H9 (cell line): ENCODE measurements around the gene OST4. TPM values are rescaled to one million over a fixed set of nuclear protein-coding genes. Genes with fewer than 3 reads are reported as not detected.

ENCODE experiments used
- DNase-seq: peaks from one replicate; pipeline ENCODE4 v3.0.0-alpha.2; 2017
- H2AFZ ChIP-seq: one replicate; pipeline ENCODE4 v1.6.1; 2013; ENCODE audit warnings: mild to moderate bottlenecking, low read length, control low read depth, moderate library complexity
- H2AK5ac ChIP-seq: 2 replicates; pipeline ENCODE4 v1.6.1; 2013; ENCODE audit warnings: low read length, control low read depth, mixed read lengths; ENCODE audit not compliant: insufficient read length
- H2BK120ac ChIP-seq: one replicate; pipeline ENCODE4 v1.6.1; 2013; ENCODE audit warnings: low read depth, mild to moderate bottlenecking, low read length, control low read depth, inconsistent platforms; ENCODE audit not compliant: poor library complexity, severe bottlenecking
- H2BK12ac ChIP-seq: 2 replicates; pipeline ENCODE4 v1.6.1; 2013; ENCODE audit warnings: low read length, control low read depth, mixed read lengths, low read depth; ENCODE audit not compliant: insufficient read length
- H2BK15ac ChIP-seq: 2 replicates; pipeline ENCODE4 v1.6.1; 2013; ENCODE audit warnings: low read depth, low read length, control low read depth
- H2BK20ac ChIP-seq: one replicate; pipeline ENCODE4 v1.6.1; 2013; ENCODE audit warnings: low read depth, mild to moderate bottlenecking, low read length, control low read depth, inconsistent platforms; ENCODE audit not compliant: poor library complexity, severe bottlenecking
- H2BK5ac ChIP-seq: 2 replicates; pipeline ENCODE4 v1.6.1; 2013; ENCODE audit warnings: low read length, control low read depth, mixed read lengths; ENCODE audit not compliant: insufficient read length
- H3K14ac ChIP-seq: 2 replicates; pipeline ENCODE4 v1.6.1; 2013; ENCODE audit warnings: low read length, control low read depth; ENCODE audit not compliant: insufficient read depth
- H3K18ac ChIP-seq: 2 replicates; pipeline ENCODE4 v1.6.1; 2013; ENCODE audit warnings: low read depth, mild to moderate bottlenecking, mixed read lengths, low read length, control low read depth; ENCODE audit not compliant: insufficient read length
- H3K23ac ChIP-seq: 2 replicates; pipeline ENCODE4 v1.6.1; 2013; ENCODE audit warnings: low read length, control low read depth, mixed read lengths, low read depth; ENCODE audit not compliant: insufficient read length
- H3K23me2 ChIP-seq: 2 replicates; pipeline ENCODE4 v1.6.1; 2013; ENCODE audit warnings: low read depth, mild to moderate bottlenecking, mixed read lengths, low read length, control low read depth; ENCODE audit not compliant: insufficient read length, poor library complexity, severe bottlenecking
- H3K27ac ChIP-seq: 2 replicates; pipeline ENCODE4 v1.5.1; 2013; ENCODE audit warnings: low read length, control low read depth, mixed read lengths, low read depth; ENCODE audit not compliant: insufficient read length
- H3K27me3 ChIP-seq: 2 replicates; pipeline ENCODE4 v1.6.1; 2013; ENCODE audit warnings: low read length, control low read depth, inconsistent platforms; ENCODE audit not compliant: insufficient read depth
- H3K4ac ChIP-seq: 2 replicates; pipeline ENCODE4 v1.6.1; 2013; ENCODE audit warnings: low read depth, mild to moderate bottlenecking, control low read depth, inconsistent platforms, low read length, moderate library complexity
- H3K4me1 ChIP-seq: 2 replicates; pipeline ENCODE4 v1.6.1; 2013; ENCODE audit warnings: low read length, control low read depth, inconsistent platforms; ENCODE audit not compliant: insufficient read depth
- H3K4me2 ChIP-seq: 2 replicates; pipeline ENCODE4 v1.6.1; 2013; ENCODE audit warnings: low read length, control low read depth, mixed read lengths; ENCODE audit not compliant: insufficient read length, insufficient read depth
- H3K56ac ChIP-seq: 2 replicates; pipeline ENCODE4 v1.6.1; 2013; ENCODE audit warnings: low read depth, mild to moderate bottlenecking, mixed read lengths, low read length, control low read depth; ENCODE audit not compliant: insufficient read length
- H3K79me1 ChIP-seq: 2 replicates; pipeline ENCODE4 v1.6.1; 2013; ENCODE audit warnings: low read depth, mild to moderate bottlenecking, moderate library complexity, low read length, control low read depth, inconsistent platforms; ENCODE audit not compliant: insufficient read depth, poor library complexity, severe bottlenecking
- H3K79me2 ChIP-seq: 2 replicates; pipeline ENCODE4 v1.6.1; 2013; ENCODE audit warnings: low read length, control low read depth, inconsistent platforms; ENCODE audit not compliant: insufficient read depth
- H3K9ac ChIP-seq: 2 replicates; pipeline ENCODE4 v1.6.1; 2013; ENCODE audit warnings: low read length, control low read depth, mixed read lengths; ENCODE audit not compliant: insufficient read length; ENCODE audit errors: extremely low read depth
- H3K9me3 ChIP-seq: one replicate; pipeline ENCODE4 v1.6.1; 2013; ENCODE audit warnings: low read depth, low read length, inconsistent platforms; ENCODE audit not compliant: control insufficient read depth
- H3T11ph ChIP-seq: one replicate; pipeline ENCODE4 v1.6.1; 2013; ENCODE audit warnings: mild to moderate bottlenecking, low read length, control low read depth, inconsistent platforms
- H4K20me1 ChIP-seq: one replicate; pipeline ENCODE4 v1.6.1; 2013; ENCODE audit not compliant: control insufficient read depth, insufficient read length, insufficient read depth
- H4K5ac ChIP-seq: 2 replicates; pipeline ENCODE4 v1.6.1; 2013; ENCODE audit warnings: low read depth, mild to moderate bottlenecking, mixed read lengths, low read length, control low read depth; ENCODE audit not compliant: insufficient read length
- H4K8ac ChIP-seq: replicated peaks from 2 replicates; pipeline ENCODE4 v1.6.1; 2013; ENCODE audit warnings: low read length, control low read depth, mixed read lengths, low read depth; ENCODE audit not compliant: insufficient read length
- H4K91ac ChIP-seq: 2 replicates; pipeline ENCODE4 v1.6.1; 2013; ENCODE audit warnings: low read depth, mild to moderate bottlenecking, moderate library complexity, mixed read lengths, low read length, control low read depth; ENCODE audit not compliant: insufficient read length
- H3K27ac Mint-ChIP-seq, 3 experiments: 2 replicates in 2 of 3; 3 replicates in 1 of 3; pipeline ENCODE4 v1.8.0; 2020 to 2021; ENCODE audit warnings: mixed read lengths in 3 of 3, mild to moderate bottlenecking in 1 of 3, moderate library complexity in 1 of 3
- H3K27me3 Mint-ChIP-seq: 2 replicates; pipeline ENCODE4 v1.8.0; 2021; ENCODE audit warnings: low read depth, mild to moderate bottlenecking, moderate library complexity, mixed read lengths
- H3K36me3 Mint-ChIP-seq, 3 experiments: 2 replicates in 2 of 3; 3 replicates in 1 of 3; pipeline ENCODE4 v1.8.0; 2020 to 2021; ENCODE audit warnings: low read depth in 3 of 3, mixed read lengths in 3 of 3; ENCODE audit not compliant: insufficient read depth in 1 of 3
- H3K4me1 Mint-ChIP-seq, 2 experiments: 2 replicates each; pipeline ENCODE4 v1.8.0; 2020; ENCODE audit warnings: mixed read lengths in 2 of 2
- H3K4me3 Mint-ChIP-seq, 2 experiments: 2 replicates in 1 of 2; 3 replicates in 1 of 2; pipeline ENCODE4 v1.8.0; 2020 to 2021; ENCODE audit warnings: mild to moderate bottlenecking in 2 of 2, mixed read lengths in 2 of 2, moderate library complexity in 1 of 2
- H3K9me3 Mint-ChIP-seq, 2 experiments: 2 replicates in 1 of 2; 3 replicates in 1 of 2; pipeline ENCODE4 v1.8.0; 2020; ENCODE audit warnings: mild to moderate bottlenecking in 2 of 2, mixed read lengths in 2 of 2, moderate library complexity in 1 of 2
- CTCF ChIP-seq: fragments of 200-600 bp; sonication (generic); conservative IDR thresholded peaks from 3 replicates; pipeline ENCODE4 v1.8.0; 2021; ENCODE audit warnings: antibody characterized with exemption, mild to moderate bottlenecking
- WGBS: extraction: QIAGEN DNeasy Blood & Tissue Kit; methylation state at CpG from one replicate; pipeline ENCODE4 v1.1.7; 2013; ENCODE audit warnings: missing lambda C conversion rate, low lambda C conversion rate, mixed read lengths; ENCODE audit not compliant: insufficient read length; ENCODE audit errors: extremely low coverage; 5-methylcytosine and 5-hydroxymethylcytosine counted together
- total RNA-seq: library from RNA; stranded (reverse); gene quantifications from 2 replicates; pipeline ENCODE4 v1.2.1, GENCODE V29; 2021

The OST4 gene
- total RNA-seq, 1 experiment from 2014 or later, result 215 TPM

- no peak overlapping the region for H2BK20ac ChIP-seq
- no peak overlapping the region for H2BK120ac ChIP-seq
- peaks cover 4% of the 10 kb centered on the region; the same call in 1 of the 2 replicates for H3K4me1 ChIP-seq
- no peak overlapping the region for H3K27ac Mint-ChIP-seq
- no peak overlapping the region for H3K4me2 ChIP-seq
- H3K23me2 ChIP-seq, result peaks cover 10% of the 10 kb centered on the region
- no peak overlapping the region for H3K23ac ChIP-seq
- H3K27ac ChIP-seq, result no peak overlapping the region
- no peaks in the 10 kb centered on the region for H3K27me3 ChIP-seq
- H3T11ph ChIP-seq, result no peak overlapping the region
- no peak overlapping the region for H4K8ac ChIP-seq
- no peaks in the 10 kb centered on the region for H3K79me1 ChIP-seq
- H3K27me3 Mint-ChIP-seq, result peaks cover 7% of the 10 kb centered on the region
- peaks cover 23 to 45% (median 35%) of the 10 kb centered on the region in 3 experiments for H3K36me3 Mint-ChIP-seq
- no peak overlapping the region for H2AK5ac ChIP-seq
- H3K4me3 Mint-ChIP-seq, result peak overlapping the region; percentile 86 to 94; a peak in 2 of 5 replicates
- H4K91ac ChIP-seq, result no peak overlapping the region
- peaks cover 10 to 14% of the 10 kb centered on the region in 2 experiments for H3K4me1 Mint-ChIP-seq
- no peak overlapping the region for H2BK15ac ChIP-seq
- H2BK5ac ChIP-seq, result no peak overlapping the region
- no peaks in the 10 kb centered on the region for H4K20me1 ChIP-seq
- no peak overlapping the region for H3K18ac ChIP-seq
- no peaks in the 10 kb centered on the region for H3K9me3 ChIP-seq
- no peak overlapping the region for H3K56ac ChIP-seq
- H2BK12ac ChIP-seq, result no peak overlapping the region
- H3K4ac ChIP-seq, result no peak overlapping the region
- DNase-seq, result no peak
- no peak overlapping the region for H4K5ac ChIP-seq
- H3K9ac ChIP-seq, result no peak overlapping the region
- no peak overlapping the region for H3K14ac ChIP-seq
- no peak overlapping the region for H2AFZ ChIP-seq
- no peak for TF ChIP-seq CTCF
- H3K9me3 Mint-ChIP-seq, result peaks cover 7 to 10% of the 10 kb centered on the region in 2 experiments
- WGBS, result no CpG with 5 or more reads among the region's 11 CpGs
- no peaks in the 10 kb centered on the region for H3K79me2 ChIP-seq
Observed at GRCh38 chr2:27053321-27053720, 18.1 kb downstream of the OST4 start.
